ENCODE measurements around the gene EXD3. TPM values are rescaled to one million over a fixed set of nuclear protein-coding genes. Genes with fewer than 3 reads are reported as not detected.

Gene EXD3
- total and polyA plus RNA-seq, 2 donors from 2014 or later = 18.9 to 44.5 TPM

DNA sequence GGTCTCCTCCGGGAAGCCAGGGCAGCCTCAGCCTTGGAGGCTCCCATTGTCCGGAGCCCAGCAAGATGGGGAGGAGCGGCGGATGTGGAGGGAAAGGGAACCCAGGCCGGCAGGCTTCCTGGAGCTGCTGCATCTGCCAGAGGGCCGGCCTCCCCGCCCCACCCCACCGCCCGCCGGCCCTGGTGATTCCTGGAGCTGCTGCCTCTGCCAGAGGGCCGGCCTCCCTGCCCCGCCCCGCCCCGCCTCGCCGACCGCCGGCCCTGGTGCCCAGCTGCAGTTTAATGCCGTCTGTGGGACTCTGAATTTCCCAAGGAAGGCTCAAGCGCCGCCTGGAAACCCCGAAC is 31.6 kb downstream of the EXD3 start:
- FAIRE-seq = no peak
- intact Hi-C loops (cut with DNase I) = no loop called here
- Histone ChIP-seq H3K27me3 (ENCODE audit: control insufficient read depth, insufficient read depth, low read length) (no peaks in the 10 kb centered on the region), H3K4me3 (ENCODE audit: low read length in 3 of 3) (no peak overlapping the region), H3K27ac (ENCODE audit: low read depth in 2 of 2, low read length in 2 of 2) (no peak overlapping the region), H3K36me3 (ENCODE audit: control insufficient read depth in 2 of 3, insufficient read depth in 3 of 3, low read length in 3 of 3) (no peaks in the 10 kb centered on the region), H3K9ac (ENCODE audit: low read length in 3 of 3) (no peak overlapping the region), H3K4me1 (ENCODE audit: control insufficient read depth in 2 of 3, insufficient read depth in 2 of 3, low read depth in 1 of 3, low read length in 3 of 3) (peaks cover 0 to 4% (median 0%) of the 10 kb centered on the region in 3 donors), H3K9me3 (ENCODE audit: control insufficient read depth in 2 of 3, insufficient read depth in 1 of 3, low read length in 3 of 3) (no peaks in the 10 kb centered on the region)
- peak in 1 of 5 donors; percentile 33 for DNase-seq
- no peak for TF ChIP-seq CTCF (IDR thresholded peaks at IDR 0.05; ENCODE audit: borderline replicate concordance, extremely low read depth, insufficient read depth)

DNA sequence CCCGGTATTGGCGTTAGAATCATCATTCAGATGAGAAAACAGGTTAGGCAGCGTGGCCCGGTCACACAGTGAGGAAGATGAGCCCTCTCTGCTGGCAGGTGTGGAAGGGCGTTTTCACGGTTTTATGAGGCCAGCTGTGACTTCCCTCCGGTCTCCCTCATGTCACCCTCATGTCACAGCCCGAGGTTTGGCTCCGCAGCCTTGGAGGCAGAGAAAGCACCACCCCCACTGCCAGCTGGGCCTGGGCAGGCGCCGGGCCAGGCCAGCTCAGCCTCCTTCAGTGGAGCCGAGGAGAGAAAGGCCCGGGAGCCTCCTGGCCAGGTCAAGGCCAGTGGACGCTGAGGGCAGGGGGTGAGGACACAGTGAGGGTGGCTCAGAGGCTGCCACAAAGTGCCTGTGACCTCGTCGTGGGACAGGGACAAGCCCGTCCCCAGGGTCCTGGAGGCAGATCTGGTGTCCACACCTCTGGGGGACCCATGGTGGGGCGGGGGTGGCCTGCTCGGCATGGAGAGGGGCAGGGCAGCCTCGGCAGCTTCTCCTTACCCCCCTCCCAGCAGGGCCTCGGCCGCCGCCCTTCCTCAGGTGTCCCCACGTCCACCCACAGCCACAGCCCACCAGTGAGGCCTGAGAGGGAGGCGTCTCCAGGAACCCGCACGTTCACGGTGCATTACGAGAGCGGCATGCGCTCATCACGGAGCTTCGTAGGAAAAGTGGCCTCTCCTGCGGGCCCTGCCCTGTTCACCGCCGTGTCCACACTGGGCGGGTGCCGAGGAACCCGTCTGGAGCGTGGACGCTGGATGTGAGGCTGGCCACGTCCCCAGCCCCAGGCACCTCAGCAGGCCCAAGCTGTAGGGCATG is 32.2 kb downstream of the EXD3 start:
- Histone ChIP-seq H3K9ac (ENCODE audit: low read length in 3 of 3) (no peak overlapping the region), H3K4me1 (ENCODE audit: control insufficient read depth in 2 of 3, insufficient read depth in 2 of 3, low read depth in 1 of 3, low read length in 3 of 3) (peaks cover 0 to 4% (median 0%) of the 10 kb centered on the region in 3 donors), H3K27me3 (ENCODE audit: control insufficient read depth, insufficient read depth, low read length) (no peaks in the 10 kb centered on the region), H3K36me3 (ENCODE audit: control insufficient read depth in 2 of 3, insufficient read depth in 3 of 3, low read length in 3 of 3) (no peaks in the 10 kb centered on the region), H3K9me3 (ENCODE audit: control insufficient read depth in 2 of 3, insufficient read depth in 1 of 3, low read length in 3 of 3) (no peaks in the 10 kb centered on the region), H3K27ac (ENCODE audit: low read depth in 2 of 2, low read length in 2 of 2) (peak overlapping the region; percentile 41 to 51), H3K4me3 (ENCODE audit: low read length in 3 of 3) (no peak overlapping the region)
- peak in 1 of 5 donors; percentile 43 for DNase-seq
- TF ChIP-seq CTCF (IDR thresholded peaks at IDR 0.05; ENCODE audit: borderline replicate concordance, extremely low read depth, insufficient read depth) = no peak
- FAIRE-seq = no peak
- intact Hi-C loops (cut with DNase I) = no loop called here

DNA sequence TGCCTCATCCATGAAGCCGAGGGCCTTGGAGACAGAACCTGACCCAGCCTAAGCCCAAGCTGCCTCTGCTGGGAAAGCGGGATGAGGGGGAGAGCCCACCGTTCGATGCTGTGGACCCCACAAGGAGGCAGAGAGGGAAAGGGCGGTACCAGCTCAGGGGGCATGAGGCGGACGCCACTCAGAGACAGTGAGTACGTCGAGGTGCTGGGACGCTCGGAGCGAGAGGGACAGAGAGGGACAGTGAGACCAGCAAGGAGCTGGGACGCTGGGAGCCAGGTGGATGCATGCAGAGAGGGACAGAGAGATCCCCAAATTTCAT is 33.6 kb downstream of the EXD3 start:
- Histone ChIP-seq H3K27ac (ENCODE audit: low read depth in 2 of 2, low read length in 2 of 2) (no peak overlapping the region), H3K36me3 (ENCODE audit: control insufficient read depth in 2 of 3, insufficient read depth in 3 of 3, low read length in 3 of 3) (no peaks in the 10 kb centered on the region), H3K27me3 (ENCODE audit: control insufficient read depth, insufficient read depth, low read length) (no peaks in the 10 kb centered on the region), H3K4me1 (ENCODE audit: control insufficient read depth in 2 of 3, insufficient read depth in 2 of 3, low read depth in 1 of 3, low read length in 3 of 3) (peaks cover 0 to 4% (median 0%) of the 10 kb centered on the region in 3 donors), H3K9ac (ENCODE audit: low read length in 3 of 3) (no peak overlapping the region), H3K9me3 (ENCODE audit: control insufficient read depth in 2 of 3, insufficient read depth in 1 of 3, low read length in 3 of 3) (no peaks in the 10 kb centered on the region), H3K4me3 (ENCODE audit: low read length in 3 of 3) (no peak overlapping the region)
- intact Hi-C loops (cut with DNase I) = no loop called here
- TF ChIP-seq CTCF (IDR thresholded peaks at IDR 0.05; ENCODE audit: borderline replicate concordance, extremely low read depth, insufficient read depth) = no peak
- FAIRE-seq = no peak
- peak in 1 of 5 donors; percentile 75 for DNase-seq
